HG03469 (cell line): ENCODE results near the gene NDUFAF8.

Experiments
- ATAC-seq: cut with Tn5 transposase; IDR thresholded peaks from one replicate; pipeline ENCODE4 v1.9.1; 2021; ENCODE audit warnings: mild to moderate bottlenecking, moderate library complexity, moderate number of reproducible peaks; ENCODE audit not compliant: unreplicated experiment

The NDUFAF8 gene

DNA sequence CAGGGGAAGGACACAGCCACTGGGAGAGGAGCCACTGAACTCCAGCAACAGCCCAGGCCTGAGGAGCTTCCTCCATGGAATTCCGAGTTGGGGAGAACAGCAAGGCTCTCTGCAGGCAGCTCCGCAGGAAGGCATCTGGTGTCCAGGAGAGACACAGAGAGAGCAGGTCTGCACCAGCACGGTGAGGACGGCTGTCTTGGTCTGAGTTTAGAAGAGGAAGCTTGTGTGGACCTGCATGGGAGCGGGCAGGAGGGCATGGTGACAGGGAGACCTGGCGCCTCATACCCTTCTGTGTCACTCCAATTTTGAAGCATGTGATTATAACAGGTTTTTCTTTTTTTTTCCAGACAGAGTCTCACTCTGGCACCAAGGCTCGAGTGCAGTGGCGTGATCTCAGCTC, 49.6 kb downstream of the NDUFAF8 start:
- ATAC-seq = no peak

DNA sequence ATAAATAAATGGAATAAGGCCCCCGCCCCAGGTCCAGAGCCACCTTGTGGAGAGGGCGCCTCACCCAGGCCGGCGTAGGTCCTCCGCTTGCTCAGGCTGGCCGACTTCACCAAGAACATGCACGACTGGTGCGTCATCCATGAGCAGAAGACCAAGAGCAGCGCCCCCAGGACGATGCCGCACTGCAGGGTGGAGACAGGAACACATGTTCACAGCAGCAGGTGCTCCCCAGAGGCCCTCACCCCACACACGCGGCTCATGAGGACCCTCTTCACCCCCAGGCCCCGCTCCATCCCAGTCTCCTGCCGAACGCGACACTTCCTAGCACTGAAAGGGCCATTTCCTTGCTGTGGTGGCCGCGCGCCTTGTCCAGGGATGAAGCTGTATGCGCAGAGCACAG, 50.5 kb downstream of the NDUFAF8 start:
- ATAC-seq = no peak

DNA sequence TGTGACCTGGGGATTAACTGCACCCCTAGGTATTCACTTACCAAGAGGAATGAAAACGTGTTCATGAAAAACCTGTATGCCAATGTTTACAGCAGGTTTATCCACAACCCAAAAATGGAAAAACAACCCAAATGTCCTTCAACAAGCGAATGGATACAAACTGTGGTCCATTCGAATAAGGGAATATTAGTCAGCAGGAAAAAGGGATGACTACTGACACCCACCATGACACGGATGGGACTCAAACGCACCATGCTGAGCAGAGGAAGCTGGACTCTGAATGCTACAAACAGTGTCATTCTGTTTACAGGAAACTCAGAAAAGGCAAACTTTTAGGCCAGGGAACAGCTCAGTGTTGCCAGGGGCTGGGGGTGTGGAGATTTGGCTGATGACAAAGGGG, 51.1 kb downstream of the NDUFAF8 start:
- no peak for ATAC-seq
